Activated CD4-positive, alpha-beta T cell treated with anti-CD3 and anti-CD28 coated beads, Interleukin-2, amount 10 ng/mL, durations not matched to agents 7 days and 5 days (primary cell): ENCODE measurements around the gene B9D1. TPM values are rescaled to one million over a fixed set of nuclear protein-coding genes. Genes with fewer than 3 reads are reported as not detected.
"Not testable (repeated sequence)": the region's sequence is repeated elsewhere in the genome, so short reads cannot be mapped to it uniquely, and the experiment has no call there.

Experiments used
- CTCF ChIA-PET: fragments of 350-600 bp; sonication (Branson Sonifier 250); formaldehyde crosslinking; loops from one replicate; lab custom pipeline; 2021; ENCODE audit warnings: antibody characterized with exemption; lab: Charles Lee
- POLR2A ChIA-PET: fragments of 350-600 bp; sonication (Branson Sonifier 250); formaldehyde crosslinking; loops from one replicate; lab custom pipeline; 2021; ENCODE audit warnings: antibody characterized with exemption; lab: Charles Lee
- DNase-seq: peaks from one replicate; pipeline ENCODE4 v3.0.0-alpha.2; 2020
- H3K27ac Mint-ChIP-seq: one replicate; pipeline ENCODE4 v1.8.0; 2021; ENCODE audit warnings: mild to moderate bottlenecking, moderate library complexity, mixed read lengths
- H3K27me3 Mint-ChIP-seq: one replicate; pipeline ENCODE4 v1.8.0; 2021; ENCODE audit warnings: mixed read lengths
- H3K36me3 Mint-ChIP-seq: one replicate; pipeline ENCODE4 v1.8.0; 2021; ENCODE audit warnings: low read depth, mixed read lengths
- H3K4me1 Mint-ChIP-seq: one replicate; pipeline ENCODE4 v1.8.0; 2021; ENCODE audit warnings: mixed read lengths
- H3K4me3 Mint-ChIP-seq: one replicate; pipeline ENCODE4 v1.8.0; 2021; ENCODE audit warnings: mild to moderate bottlenecking, moderate library complexity, mixed read lengths
- H3K9me3 Mint-ChIP-seq: one replicate; pipeline ENCODE4 v1.8.0; 2021; ENCODE audit warnings: mixed read lengths
- total RNA-seq, 2 experiments: library from RNA; stranded (reverse); gene quantifications; one replicate each; pipeline ENCODE4 v1.2.3, GENCODE V29; 2021

Gene B9D1
- total RNA-seq, 2 experiments from 2014 or later, result 1.3 to 1.6 TPM

DNA sequence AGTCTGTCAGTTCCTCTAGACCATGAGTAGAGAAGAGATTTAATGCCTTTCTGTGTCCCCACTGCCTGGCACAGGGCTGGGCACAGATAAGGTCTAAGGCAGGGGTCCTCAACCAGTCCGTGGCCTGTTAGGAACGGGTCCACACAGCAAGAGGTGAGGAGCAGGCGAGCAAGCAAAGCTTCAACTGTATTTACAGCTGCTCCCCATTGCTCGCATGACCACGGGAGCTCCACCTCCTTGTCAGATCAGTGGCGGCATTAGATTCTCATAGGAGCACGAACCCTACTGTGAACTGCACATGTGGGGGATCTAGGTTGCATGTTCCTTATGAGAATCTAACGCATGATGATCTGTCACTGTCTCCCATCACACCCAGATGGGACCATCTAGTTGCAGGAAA, 1.8 kb downstream of the B9D1 start:
- CTCF ChIA-PET, result interaction anchor here (0.6 kb wide), 1 partner anchor 29 kb away, joined by 3 read pairs; no protein-coding TSS in a partner anchor
- no peak for DNase-seq
- no peak overlapping the region for H3K27ac Mint-ChIP-seq
- H3K27me3 Mint-ChIP-seq, result peaks cover 12% of the 10 kb centered on the region
- no peaks in the 10 kb centered on the region for H3K36me3 Mint-ChIP-seq
- H3K4me1 Mint-ChIP-seq, result peaks cover 15% of the 10 kb centered on the region
- no peak overlapping the region for H3K4me3 Mint-ChIP-seq
- H3K9me3 Mint-ChIP-seq, result no peaks in the 10 kb centered on the region
- POLR2A ChIA-PET, result no interaction called here

DNA sequence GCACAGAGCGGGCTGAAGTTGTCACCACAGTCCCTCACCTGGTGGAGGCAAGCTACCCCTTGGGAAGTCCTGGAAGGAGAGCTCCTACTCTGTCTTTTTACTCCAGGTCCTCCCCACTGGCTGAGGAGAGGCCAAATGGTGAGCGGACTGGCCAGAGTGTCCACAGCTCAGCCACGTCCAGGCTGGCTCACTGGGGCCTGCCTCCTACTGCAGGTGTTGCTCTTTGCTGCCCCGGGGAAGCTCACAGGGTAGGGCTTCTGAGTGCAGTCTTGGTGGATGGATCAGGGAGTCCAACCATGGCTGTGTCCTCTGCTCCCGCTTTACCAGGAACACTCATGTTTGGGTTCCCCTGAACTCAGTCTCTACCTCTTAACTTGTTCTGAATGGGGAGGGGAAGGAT, 2.7 kb downstream of the B9D1 start:
- DNase-seq, result no peak
- no peak overlapping the region for H3K4me3 Mint-ChIP-seq
- H3K27ac Mint-ChIP-seq, result no peak overlapping the region
- H3K36me3 Mint-ChIP-seq, result no peaks in the 10 kb centered on the region
- peaks cover 15% of the 10 kb centered on the region for H3K4me1 Mint-ChIP-seq
- H3K27me3 Mint-ChIP-seq, result peaks cover 14% of the 10 kb centered on the region
- H3K9me3 Mint-ChIP-seq, result no peaks in the 10 kb centered on the region
- POLR2A ChIA-PET, result no interaction called here
- CTCF ChIA-PET, result interaction anchor here (0.7 kb wide), 1 partner anchor 10 kb away, joined by 3 read pairs; no protein-coding TSS in a partner anchor

DNA sequence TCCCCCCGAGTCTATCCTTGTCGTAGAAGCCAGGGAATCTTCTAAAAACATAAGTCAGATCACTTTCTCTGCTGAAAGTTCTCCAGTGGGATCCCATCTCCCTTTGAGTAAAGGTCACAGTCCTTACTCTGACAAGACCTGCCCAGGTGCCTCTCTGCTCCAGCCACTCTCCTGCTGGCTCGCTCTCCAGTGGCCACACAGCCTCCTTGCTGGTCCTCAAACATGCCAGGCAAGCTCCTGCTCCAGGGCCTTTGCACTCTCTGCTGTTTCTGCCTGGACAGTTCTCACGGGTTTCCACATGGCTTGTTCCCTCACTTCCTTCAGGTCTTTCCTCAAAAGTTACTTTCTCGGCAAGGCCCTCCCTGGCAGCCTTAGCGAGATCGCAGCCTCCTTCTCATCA, 3.4 kb downstream of the B9D1 start:
- CTCF ChIA-PET, result no interaction called here
- Mint-ChIP-seq H3K4me1 (peaks cover 15% of the 10 kb centered on the region), H3K27me3 (peaks cover 17% of the 10 kb centered on the region), H3K36me3 (no peaks in the 10 kb centered on the region), H3K27ac (no peak overlapping the region), H3K4me3 (no peak overlapping the region), H3K9me3 (no peaks in the 10 kb centered on the region)
- no peak for DNase-seq
- POLR2A ChIA-PET, result no interaction called here

DNA sequence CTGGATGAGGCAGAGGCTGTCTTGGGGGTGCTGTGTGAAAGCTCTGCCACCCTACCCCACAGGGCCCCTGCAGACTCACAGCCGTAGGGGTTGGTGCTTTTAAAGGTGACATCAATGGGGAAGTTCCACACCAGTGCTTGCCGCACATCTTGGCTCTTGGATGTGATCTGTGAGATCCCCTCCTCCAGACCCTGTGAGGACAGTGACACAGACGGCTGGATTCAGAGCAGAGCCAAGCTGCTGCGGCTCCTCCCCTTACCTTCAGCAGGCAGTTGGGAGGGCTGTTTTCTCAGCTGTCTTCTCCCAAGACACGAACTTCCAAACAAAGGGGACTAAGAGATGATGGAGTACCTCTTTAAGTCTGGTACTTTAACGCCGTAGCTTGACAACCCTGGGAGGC, 4.8 kb downstream of the B9D1 start:
- H3K27ac Mint-ChIP-seq, result no peak overlapping the region
- ChIA-PET POLR2A (no interaction called here), CTCF (no interaction called here)
- H3K36me3 Mint-ChIP-seq, result no peaks in the 10 kb centered on the region
- no peak overlapping the region for H3K4me3 Mint-ChIP-seq
- H3K9me3 Mint-ChIP-seq, result no peaks in the 10 kb centered on the region
- no peak for DNase-seq
- H3K27me3 Mint-ChIP-seq, result peaks cover 15% of the 10 kb centered on the region
- H3K4me1 Mint-ChIP-seq, result peaks cover 5% of the 10 kb centered on the region

DNA sequence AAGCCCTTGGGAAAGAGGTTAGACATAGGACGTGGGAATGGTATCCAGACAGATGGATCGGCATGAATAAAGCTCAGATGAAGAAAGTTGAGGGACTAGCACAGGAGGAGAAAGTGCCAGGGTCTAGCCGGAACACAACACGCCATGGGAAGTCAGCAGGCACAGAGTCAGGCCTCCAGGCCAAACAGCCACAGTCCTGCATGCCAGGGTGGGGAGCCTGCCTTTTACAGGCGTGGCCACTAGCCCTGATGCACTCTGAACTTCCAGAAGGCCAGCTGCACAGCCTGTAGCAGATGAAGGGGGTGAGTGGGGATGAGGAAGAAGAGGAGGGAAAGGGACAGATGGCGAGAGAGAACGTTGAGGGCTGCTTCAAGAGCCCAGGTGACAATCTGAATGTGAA, 5.2 kb downstream of the B9D1 start:
- Mint-ChIP-seq H3K4me1 (peaks cover 5% of the 10 kb centered on the region), H3K27ac (no peak overlapping the region), H3K27me3 (peaks cover 15% of the 10 kb centered on the region), H3K9me3 (no peaks in the 10 kb centered on the region), H3K4me3 (no peak overlapping the region), H3K36me3 (no peaks in the 10 kb centered on the region)
- ChIA-PET POLR2A (no interaction called here), CTCF (no interaction called here)
- DNase-seq, result no peak

DNA sequence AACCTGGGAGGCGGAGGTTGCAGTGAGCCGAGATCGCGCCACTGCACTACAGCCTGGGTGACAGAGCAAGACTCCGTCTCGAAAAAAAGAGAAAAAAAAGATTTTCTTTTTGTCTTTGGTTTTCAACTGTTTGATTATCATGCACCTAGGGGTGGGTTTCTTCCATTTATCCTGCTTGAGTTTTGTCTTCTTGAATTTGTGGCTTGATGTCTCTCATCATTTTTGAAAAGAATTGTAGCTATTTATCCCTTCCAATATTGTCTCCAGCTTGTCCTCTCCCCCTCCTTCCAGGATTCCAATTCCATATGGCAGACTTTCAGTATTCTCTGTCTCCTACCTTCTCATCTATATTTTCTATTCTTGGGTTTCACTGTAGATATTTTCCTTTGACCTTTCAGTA, 7.8 kb downstream of the B9D1 start:
- Mint-ChIP-seq H3K4me3 (no peak overlapping the region), H3K27me3 (peaks cover 16% of the 10 kb centered on the region), H3K4me1 (no peaks in the 10 kb centered on the region), H3K9me3 (no peaks in the 10 kb centered on the region), H3K36me3 (no peaks in the 10 kb centered on the region), H3K27ac (no peak overlapping the region)
- ChIA-PET CTCF (interaction anchor here (0.7 to 1.1 kb wide), 2 partner anchors 15 to 16 kb away, joined by 3 read pairs; no protein-coding TSS in a partner anchor), POLR2A (no interaction called here)
- DNase-seq, result no peak

DNA sequence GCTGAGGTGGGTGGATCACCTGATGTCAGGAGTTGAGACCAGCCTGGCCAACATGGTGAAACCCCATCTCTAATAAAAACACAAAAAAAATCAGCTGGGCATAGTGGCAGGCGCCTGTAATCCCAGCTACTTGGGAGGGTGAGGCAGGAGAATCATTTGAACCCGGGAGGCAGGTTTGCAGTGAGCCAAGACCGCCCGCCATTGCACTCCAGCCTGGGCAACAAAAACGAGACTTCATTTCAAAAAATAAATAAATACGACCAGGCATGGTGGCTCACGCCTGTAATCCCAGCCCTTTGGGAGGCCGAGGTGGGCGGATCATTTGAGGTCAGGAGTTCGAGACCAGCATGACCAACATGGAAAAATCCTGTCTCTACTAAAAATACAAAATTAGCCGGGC, 9.1 kb downstream of the B9D1 start:
- H3K4me3 Mint-ChIP-seq, DNase-seq, POLR2A ChIA-PET, H3K36me3 Mint-ChIP-seq, H3K27ac Mint-ChIP-seq, H3K9me3 Mint-ChIP-seq, H3K4me1 Mint-ChIP-seq: not testable (repeated sequence)
- peaks cover 17% of the 10 kb centered on the region for H3K27me3 Mint-ChIP-seq
- CTCF ChIA-PET, result interaction anchor here (1.2 kb wide), 1 partner anchor 9 kb away, joined by 8 read pairs; the partner anchor contains the start of gene B9D1

DNA sequence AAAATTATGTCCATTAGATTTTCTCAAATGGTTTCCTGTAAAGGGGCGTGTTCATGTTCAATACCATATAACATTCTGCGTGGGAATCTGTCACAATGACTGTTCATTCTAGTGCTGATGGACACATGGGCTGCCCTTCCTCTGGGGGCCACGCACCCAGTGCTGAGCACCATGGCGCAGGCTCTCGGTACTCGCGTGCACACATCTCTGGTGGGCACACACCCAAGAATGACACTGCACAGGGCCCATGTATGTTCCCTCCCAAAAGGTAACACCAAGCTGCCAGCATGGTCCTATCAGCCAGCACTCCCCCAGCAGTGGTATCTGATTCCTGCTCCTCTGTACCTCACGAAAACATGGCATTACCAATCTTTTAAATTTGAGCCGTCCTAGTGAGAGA, 13.7 kb downstream of the B9D1 start:
- no peak for DNase-seq
- CTCF ChIA-PET, result no interaction called here

DNA sequence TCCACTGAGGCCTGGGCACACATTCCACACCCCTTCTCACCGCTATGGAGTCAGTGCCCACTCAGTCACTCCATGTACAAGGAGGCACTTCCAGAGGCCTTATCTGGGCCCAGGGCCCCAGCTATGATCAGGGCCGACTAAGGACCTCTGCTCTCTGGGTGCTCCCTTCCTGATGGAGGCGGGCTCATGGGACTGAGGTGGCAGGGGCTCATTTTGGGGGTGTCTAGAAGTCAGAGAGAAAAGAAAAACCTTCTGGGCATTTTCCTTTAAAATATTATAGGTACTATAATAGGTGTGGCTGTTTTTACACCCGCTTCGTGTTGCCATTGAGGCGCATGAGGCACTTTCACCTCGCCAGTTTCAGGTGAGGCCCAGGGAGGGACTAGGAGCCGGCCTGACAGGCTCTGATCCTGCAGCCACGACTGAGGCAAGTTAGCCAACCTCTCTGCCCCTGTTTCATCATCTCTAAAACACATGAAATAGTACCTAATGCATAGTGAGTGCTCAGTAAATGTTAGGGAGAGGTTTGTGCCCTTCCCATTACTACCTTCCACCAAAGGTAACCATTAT, 14.4 kb downstream of the B9D1 start:
- DNase-seq, result no peak
- no peak overlapping the region for H3K4me3 Mint-ChIP-seq
- no peaks in the 10 kb centered on the region for H3K4me1 Mint-ChIP-seq
- no peaks in the 10 kb centered on the region for H3K36me3 Mint-ChIP-seq
- peaks cover 9% of the 10 kb centered on the region for H3K27me3 Mint-ChIP-seq
- H3K9me3 Mint-ChIP-seq, result no peaks in the 10 kb centered on the region
- CTCF ChIA-PET, result no interaction called here
- POLR2A ChIA-PET, result no interaction called here
- no peak overlapping the region for H3K27ac Mint-ChIP-seq

More for the DNA sequence above, 13.7 kb downstream of the B9D1 start:
- POLR2A ChIA-PET, result no interaction called here
- Mint-ChIP-seq H3K4me3 (no peak overlapping the region), H3K27me3 (peaks cover 9% of the 10 kb centered on the region), H3K4me1 (no peaks in the 10 kb centered on the region), H3K27ac (no peak overlapping the region), H3K9me3 (no peaks in the 10 kb centered on the region), H3K36me3 (no peaks in the 10 kb centered on the region)

DNA sequence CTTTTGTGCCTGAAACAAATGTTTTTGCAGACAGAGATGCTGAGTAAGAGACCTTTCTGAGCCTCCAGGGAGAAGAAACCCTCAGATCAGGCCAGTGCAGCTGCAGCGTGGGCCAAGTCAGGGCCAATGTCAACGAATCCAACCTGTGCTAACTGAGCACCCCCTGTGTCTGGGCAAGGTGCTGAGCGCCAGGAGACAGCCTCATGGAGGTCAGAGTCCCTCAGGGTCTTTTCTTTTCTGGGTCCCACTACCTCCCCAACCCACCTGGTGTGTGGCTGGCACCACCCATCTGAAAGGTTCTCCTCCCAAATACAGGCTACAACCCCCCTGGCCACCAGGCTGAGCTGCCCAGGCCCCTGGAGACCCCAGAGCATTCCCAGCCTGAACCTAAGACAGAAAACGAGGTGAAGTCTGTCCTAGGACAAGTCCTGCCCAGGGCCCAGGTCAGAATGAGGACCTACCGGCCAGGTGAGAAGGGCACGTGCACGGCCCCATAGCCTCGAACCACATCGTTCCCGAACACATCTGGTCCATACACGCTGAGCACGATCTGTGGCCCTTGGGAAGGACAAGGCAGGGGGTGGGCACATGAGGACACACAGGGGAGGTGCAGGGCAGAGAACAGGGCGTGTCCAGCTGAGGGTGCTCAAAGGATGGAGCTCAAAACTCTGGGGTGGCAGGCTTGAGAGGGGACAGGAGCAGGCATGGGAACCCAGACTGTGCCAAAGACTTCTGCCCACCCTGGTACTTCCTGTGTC, 15.0 kb downstream of the B9D1 start:
- Mint-ChIP-seq H3K4me1 (no peaks in the 10 kb centered on the region), H3K27me3 (peaks cover 9% of the 10 kb centered on the region), H3K27ac (no peak overlapping the region), H3K36me3 (no peaks in the 10 kb centered on the region), H3K9me3 (no peaks in the 10 kb centered on the region), H3K4me3 (no peak overlapping the region)
- ChIA-PET POLR2A (no interaction called here), CTCF (no interaction called here)
- DNase-seq, result no peak

DNA sequence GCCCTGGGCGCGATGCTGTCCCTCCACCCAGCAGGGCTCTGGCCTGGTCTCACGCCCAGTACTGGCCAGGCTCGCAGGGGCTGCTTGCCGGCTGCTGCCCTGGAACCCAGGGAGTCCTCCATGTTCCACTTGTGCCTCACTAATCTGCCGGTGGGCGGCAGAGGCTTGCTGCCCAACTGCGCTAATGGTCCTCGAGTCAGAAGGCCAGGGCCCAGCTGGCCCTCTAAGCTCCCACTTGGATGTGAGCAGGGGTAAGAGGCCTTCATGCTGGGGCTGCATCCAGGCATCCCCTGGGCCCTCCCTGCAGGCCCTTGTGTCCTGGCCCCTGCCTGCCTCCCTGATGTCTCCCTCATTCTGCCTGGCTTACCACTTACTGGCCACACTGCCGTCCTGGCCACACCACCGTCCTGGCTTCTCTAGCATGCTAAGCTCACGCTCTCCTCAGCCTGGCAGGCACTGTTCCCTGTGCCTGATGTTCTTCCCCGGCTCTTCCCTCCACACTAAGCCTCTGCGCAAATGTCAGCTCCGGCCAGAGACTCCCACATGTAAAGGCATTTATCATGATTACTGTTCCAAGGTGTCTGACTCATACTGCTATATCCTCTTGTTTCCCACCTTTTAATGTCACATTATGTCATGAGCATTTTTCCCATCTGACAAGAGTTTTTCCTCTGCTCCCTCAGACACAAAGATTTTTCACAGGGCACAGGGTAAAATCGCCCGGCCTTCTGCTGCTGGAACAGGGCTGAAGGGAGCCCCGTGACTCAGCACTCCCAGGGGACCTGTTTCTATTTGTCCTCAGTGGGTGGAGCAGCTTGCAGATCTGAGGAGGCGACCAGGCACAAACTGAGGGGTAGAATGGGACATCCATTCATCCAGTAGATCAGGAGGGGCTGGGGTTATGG, 15.9 kb downstream of the B9D1 start:
- POLR2A ChIA-PET, result no interaction called here
- Mint-ChIP-seq H3K27me3 (peaks cover 7% of the 10 kb centered on the region), H3K4me3 (no peak overlapping the region), H3K4me1 (no peaks in the 10 kb centered on the region), H3K9me3 (no peaks in the 10 kb centered on the region), H3K36me3 (no peaks in the 10 kb centered on the region), H3K27ac (no peak overlapping the region)
- CTCF ChIA-PET, result interaction anchor here (1.2 kb wide), 1 partner anchor 16 kb away, joined by 3 read pairs; the partner anchor contains the start of gene B9D1
- no peak for DNase-seq

DNA sequence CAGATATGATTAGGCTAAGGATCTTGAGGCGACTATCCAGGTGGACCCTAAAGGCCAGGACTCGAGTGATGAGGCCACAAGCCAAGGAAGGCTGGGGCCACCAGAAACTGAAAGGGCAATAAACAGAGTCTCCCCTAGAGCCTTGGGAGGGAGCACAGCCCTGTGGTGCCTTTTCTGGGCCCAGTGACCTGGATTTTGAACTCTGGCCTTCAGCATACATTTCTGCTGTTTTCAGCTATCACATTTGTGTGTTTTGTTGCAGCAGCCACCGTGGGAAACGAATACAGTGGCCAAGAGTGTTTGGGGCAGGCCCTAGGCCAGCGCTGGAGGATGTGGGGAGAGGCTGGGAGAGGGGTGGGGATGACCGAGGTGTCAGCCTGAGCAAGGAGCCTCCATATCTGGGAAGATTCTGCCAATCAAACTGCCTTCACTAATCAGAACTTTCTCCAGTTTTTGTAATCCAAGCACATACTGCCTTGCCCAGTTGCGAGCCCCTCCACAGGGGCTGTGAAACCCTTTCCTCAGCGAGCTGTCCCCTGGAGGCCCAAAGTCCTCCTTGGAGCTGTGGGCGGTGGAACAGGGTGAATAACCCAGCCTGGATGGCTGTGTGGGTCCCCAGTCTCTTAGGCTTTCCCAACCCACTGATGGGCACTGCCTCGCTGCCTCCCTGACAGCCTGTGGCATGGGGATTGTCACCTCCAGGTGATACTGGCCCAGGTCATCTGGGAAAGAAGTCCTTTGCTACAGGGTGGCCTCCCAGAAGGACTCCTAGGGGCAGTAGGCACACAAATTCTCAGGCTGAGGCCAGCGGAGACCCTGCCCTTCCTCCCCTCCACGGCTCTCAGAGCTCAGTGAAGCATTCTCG, 16.8 kb downstream of the B9D1 start:
- DNase-seq, result no peak
- Mint-ChIP-seq H3K27me3 (peaks cover 9% of the 10 kb centered on the region), H3K4me1 (no peaks in the 10 kb centered on the region), H3K36me3 (no peaks in the 10 kb centered on the region), H3K27ac (no peak overlapping the region), H3K4me3 (no peak overlapping the region), H3K9me3 (no peaks in the 10 kb centered on the region)
- POLR2A ChIA-PET, result no interaction called here
- CTCF ChIA-PET, result interaction anchor here (1.2 kb wide), 1 partner anchor 17 kb away, joined by 3 read pairs; the partner anchor contains the start of gene B9D1
